GM18909 (cell line): Measurements from ENCODE around the gene C14orf93.

Source experiments
- ATAC-seq: cut with Tn5 transposase; IDR thresholded peaks from one replicate; pipeline ENCODE4 v1.9.1; 2021; ENCODE audit warnings: mild to moderate bottlenecking; ENCODE audit not compliant: unreplicated experiment, poor library complexity

The C14orf93 gene

DNA sequence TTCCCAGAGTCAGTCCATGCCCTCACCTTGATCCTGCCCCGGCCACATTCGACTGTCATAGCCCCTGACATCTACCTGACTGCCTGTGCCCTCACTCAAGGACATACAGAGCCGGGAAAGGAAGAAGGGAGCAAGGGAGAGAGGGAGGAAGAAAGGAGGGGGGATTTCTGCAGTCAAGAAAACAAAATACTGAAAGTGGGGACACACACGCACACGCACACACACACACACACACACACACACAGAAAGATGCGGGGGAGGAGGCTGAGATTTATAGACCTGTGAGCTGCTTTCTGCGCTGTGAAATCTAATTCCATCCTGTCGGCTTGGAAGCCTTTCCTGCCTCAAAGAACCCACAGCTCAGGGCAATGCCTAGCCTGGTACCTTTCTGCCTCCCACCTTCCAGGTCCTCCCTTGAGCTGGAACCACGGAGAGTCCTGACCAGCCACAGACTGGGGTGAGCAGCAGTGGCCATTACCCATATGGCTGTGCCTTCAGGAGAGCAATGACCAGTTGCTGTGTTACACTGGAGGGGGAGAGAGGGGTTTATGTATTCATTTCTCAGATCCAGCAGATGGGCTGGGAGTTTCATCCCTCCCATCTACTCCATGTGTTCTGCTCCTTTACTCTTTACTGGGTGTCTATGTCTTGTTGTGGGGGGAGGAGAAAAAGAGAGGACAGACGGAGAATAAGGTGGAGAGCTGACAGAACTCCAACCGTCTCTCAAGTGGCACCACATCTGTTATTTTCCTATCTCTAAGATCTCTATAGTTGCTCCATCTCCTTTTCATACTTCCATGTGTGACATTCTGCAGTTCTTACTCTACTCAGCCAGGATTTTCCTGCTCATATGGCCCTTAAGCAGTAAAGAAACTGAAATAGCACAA is 12.9 kb downstream of the C14orf93 start:
- no peak for ATAC-seq

DNA sequence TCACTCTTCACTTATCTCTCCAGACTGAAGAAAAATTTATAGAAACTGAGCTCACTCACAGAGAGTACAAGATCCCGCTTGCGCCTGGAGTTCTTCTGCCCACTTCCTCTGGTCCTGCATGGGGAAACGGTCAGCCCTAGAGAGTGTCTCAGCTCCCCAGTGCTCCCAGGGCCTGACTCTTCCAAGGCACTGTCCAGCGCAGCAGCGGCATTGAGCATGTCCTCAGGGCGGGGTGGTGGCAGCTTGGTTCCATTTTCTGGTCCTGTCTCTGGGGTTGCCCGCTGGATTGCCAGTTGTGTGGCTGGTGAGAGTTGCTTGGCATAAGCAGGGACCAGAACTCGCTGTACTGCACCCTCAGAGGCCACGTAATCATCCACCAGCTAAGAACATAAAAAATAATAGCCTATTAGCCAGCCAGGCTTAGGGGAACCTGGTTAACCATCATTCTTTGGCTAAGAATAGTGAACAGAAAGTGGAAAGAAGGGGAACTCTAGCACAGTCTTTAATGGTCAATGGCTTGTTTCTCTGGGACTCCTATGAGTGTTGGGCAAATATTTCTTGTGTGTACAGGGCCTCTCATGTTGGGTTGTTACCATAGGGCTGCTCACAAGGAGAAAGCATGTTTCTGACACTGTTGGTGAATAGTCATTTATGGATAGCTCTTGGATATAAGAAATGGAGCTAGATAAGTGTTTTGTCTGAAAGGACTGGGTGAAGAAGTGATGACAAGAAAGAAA is 13.9 kb downstream of the C14orf93 start:
- ATAC-seq, result no peak

DNA sequence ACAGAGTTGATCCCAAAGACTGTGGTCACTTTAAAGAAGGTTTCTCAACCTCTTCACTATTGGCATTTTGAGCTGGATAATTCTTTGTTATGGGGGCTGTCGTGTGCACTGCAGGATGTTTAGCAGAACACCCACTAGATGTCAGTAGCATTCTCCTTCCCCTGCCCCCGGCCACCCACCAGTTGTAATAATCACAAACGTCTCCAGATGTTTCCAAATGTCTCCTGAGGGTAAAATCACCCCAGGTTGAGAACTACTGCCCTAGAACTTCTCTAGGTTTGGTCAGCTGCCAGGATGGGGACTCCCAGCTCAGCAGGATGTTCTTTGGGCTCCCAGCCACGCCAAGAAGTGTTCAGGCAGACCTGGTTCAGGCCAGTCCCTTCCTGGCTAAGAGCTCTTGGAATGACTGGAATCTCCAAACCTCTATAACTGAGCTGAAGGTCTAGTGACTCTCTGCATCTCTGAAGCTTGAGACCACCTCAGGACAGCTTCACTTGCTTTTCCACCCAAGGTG is 15.1 kb downstream of the C14orf93 start:
- no peak for ATAC-seq

DNA sequence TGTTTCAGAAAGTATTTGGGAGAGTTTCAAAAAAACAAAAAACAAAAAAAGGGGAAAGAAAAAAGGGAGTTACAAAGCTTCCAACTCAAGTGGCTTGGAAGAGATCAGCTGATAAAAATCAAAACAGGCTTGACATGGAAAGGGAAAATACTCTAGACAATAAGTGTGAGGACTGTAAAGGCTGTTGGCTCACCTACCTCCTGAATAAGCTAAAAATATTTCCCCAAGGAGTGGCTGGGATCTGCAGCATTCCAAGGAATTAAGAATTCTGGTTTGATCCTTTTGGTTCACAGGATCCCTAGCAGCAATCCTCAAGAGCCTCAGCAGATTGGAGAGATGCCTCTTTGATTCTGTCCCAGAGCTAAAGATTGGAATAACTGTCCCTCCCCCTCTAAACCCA is 16.4 kb downstream of the C14orf93 start:
- ATAC-seq, result no peak

DNA sequence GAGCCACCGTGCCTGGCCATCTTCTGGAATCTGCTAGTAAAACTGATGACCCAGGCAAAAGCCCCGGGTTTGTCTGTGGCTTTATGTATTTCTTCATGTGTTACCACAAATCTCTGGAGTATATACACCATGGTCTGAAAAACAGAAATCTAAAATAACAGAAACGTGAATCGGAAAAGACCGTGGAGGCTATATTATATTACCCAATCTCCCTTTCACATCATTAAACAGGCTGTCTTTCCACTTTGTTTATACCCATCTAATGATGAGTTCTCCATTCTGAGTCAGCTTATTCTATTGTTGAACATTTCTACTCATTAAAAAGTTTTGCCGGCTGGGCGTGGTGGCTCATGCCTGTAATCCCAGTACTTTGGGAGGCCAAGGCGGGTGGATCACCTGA is 18.1 kb downstream of the C14orf93 start:
- no peak for ATAC-seq

DNA sequence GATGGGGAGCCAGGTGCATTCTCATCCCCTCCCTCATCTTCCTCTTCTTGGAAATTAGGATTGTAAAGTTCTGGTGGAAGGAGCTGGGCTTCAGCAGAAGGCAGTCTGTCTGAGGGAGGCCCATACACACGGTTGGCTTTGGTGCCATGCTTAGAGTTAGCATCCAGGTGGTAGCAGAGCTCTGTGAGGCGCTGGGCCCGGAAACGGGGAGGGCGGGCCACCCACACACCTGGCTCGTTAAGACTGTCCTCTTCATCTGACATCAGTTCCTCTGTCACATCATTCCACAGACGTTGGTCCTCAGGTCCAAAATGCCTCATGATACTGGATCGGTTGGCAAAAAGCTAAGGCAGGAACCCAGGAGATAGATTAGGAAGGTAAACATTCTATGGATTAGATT is 22.7 kb downstream of the C14orf93 start:
- ATAC-seq, result no peak

DNA sequence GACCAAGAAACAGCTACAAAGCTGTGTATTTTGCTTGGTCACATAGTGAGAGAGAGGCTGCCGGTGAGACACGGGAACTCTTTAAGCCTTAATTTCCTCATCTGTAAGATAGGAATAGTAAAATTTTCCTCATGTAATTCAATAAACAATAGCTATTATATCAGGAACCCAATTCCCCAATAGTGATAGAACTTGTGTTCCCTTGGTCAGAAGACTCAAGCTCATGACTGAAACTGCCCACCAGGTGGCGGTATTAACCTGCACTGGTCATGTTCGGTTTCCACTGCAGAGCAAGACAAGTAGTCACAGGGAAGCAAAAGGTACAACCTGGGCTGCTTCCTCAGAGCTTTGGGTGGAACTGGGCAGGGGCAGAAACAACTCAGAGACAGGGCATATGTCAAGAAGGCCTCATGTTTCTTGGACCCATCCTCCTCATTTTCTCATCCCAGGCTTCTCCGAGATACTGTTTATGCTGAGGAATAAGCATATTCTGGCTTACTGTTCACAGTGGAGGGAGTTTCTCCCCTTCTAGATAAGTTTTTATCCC is 23.4 kb downstream of the C14orf93 start:
- no peak for ATAC-seq

DNA sequence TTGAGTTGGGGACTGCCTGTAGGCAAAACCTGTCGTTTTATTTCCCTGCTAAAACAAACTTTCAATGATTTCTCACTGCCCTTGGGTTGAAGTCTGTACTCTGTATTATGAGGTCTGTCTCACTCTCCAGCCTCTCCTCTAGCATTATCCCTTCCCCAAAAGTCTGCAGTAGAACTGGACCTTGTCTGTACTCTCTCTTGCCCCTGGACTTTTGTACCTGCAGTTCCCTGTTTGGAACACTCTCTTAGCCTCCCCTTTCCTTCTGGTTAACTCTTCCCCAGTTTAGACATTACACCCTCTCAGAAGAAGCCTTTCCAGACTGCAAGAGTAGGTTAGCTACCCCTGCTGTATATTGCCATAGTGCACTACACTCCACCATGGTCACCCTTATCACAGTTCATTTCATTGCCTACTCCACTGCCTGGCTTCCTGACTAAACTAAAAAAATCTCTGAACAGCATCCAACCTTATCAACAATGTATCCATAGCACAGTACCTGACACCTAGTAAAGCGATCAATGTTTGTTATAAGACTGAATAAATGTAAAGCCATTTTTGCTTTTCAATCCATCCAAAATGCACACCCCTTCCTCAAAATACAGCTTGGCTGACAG is 23.9 kb downstream of the C14orf93 start:
- ATAC-seq, result no peak

DNA sequence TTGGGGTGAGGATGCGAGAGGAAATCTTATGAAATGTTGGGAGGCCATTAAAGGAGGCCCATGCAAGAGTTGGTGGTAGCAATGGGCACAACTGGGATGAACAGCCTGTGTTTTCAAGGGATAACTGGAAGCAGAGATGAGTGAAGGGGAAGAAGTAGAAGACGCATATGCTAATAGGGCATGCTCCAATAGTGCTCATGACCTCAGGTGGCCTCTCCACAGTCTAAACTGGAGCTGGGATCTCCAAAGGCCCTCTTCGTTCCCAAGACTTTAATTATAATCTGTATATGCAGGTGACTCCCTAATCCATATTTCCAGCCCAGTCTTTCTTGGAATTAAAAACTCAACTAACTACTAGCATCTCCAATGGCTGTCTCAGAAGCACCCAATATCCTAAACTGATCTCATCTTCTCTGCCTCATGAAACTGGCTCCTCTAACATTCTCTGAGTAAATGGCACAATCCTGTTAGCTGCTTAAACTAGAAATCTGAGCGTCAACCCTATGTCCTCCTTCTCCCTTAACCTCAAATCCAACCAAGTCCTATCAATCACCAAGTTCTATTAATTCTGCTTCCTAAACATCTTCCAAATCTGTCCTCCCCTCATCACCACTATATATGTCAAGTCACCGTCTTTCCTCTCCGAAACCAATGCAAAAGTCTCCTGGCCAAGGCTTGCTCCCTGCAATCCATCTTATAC is 24.8 kb downstream of the C14orf93 start:
- no peak for ATAC-seq

DNA sequence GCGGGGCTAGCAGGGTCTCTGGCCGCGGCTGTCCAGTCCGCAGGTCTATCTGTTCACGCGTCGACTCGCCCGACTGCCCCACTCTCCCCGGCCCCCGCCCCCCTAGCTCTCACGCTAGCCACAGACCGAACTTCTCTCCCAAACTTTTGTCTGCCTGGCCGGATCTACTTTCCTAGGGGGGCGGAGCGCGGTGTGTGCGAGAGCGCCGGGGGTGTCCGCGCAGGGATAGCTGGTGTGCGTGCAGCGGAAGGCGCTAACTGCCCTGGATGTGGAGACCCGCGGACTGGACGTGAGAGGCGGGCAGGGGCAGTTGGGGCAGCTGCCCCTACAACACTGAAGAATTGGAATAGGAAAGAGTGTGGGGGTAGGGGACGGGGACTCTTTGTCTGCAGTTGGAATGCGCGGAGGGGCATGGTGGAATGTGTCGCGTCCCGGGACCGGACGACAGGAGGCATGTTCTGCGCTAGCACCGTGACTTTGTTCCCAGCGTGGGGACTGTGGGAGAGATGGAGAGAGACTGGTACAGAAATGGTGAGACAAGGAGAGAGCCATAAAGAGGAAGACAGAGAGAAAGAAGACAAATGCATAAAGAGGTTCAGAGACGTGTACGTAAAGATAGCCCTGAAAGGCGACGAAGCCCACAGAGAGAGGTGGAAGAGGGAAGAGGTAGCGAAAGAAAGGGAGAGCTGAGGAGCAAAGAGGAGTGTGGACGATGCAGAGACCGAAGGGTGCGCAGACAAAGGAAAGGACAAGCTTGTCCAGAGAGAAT is 27.3 kb downstream of the C14orf93 start, which contains the start of gene AJUBA:
AJUBA (minus strand) TSS at position 75 of the 769 bp plus-strand sequence. CDS start 285 bp downstream, outside the sequence.
- ATAC-seq, result peak; percentile 48

DNA sequence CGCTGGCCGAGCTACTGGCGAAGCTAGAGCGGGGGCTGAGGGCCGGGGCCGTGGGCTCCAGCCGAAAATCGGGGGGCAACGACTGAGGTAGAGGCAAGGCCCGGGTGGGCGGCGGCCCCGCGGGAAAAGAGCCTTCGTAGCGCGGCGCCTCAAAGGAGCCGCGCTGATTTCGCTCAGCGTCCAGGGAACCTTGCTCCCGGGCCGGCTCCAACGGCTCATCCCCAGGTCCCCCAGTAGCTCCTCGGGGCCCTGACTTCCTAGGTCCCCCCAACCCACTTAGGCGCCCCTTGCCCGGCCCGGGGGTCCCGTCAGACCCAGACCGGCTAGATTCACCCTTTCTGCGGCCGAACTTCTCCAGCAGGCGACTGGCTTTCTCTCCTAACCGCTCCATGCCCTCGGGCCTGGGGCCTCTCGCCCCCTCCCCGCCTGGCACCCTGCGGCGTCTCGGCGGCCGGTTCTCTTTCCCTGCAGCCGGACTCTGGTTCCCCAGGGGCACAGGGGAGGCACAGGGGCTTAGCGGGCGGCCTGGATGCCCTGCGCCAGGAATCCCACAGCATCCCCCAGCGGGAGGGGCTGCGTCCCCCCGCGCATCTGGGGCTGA is 28.0 kb downstream of the C14orf93 start:
- ATAC-seq, result no peak

DNA sequence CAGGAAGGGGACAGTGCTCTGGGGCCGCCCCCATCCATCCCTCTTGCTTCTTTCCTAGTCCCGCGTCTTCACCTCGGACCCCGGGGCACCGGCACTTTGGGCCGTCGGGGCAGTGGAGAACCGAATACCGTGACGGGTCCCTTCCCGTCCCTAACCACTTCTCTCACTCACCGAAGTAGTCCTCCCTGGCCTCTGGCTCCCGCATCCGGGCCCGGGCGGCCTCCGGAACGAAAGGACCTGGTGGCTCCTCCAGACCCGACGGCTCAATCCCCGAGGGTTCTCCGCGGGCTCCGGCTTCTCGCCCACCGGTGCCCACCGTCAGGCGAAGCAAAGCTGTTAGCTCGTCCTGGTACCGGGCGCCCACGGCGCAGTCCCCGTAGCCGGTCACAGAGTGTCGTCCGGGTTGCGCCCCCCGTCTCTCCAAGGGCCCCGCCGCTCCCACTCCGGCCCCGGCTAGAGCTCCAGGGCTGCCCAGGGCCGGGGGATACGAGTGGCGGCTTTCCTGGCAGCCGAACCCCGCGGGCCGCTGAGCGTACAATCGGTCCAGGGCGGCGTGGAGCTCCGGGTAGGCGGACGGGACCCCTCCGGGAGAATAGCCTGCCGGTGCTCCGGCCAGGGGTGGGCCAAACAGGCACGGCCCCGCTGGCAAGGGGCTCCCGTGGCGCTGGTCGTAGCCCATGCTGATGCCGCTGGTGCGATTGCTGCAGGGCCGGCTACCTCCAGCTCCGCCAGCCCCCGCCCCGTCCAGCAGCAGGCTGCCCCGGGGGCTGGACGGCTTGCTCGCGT is 28.7 kb downstream of the C14orf93 start:
- ATAC-seq, result no peak

DNA sequence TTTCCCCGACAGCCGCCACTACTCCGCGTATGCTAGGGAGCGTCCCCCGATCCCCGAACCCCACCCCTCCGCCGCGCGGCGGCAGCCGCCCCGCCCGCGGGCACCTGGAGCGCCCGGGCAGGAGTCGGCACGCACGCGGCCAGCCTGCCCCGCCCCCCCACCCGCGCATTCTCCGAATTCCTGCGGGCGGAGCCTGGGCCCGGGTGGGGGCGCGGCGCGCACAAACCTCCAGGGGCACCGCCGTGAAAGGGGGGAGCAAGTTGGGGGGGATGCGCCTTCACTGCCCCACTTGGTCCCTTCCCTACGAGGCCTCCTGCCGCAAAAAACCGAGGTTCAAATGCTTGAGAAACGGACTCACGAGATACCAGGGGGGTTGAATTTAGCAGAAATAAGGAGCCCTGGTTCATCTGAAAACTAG is 29.3 kb downstream of the C14orf93 start:
- ATAC-seq, result no peak

DNA sequence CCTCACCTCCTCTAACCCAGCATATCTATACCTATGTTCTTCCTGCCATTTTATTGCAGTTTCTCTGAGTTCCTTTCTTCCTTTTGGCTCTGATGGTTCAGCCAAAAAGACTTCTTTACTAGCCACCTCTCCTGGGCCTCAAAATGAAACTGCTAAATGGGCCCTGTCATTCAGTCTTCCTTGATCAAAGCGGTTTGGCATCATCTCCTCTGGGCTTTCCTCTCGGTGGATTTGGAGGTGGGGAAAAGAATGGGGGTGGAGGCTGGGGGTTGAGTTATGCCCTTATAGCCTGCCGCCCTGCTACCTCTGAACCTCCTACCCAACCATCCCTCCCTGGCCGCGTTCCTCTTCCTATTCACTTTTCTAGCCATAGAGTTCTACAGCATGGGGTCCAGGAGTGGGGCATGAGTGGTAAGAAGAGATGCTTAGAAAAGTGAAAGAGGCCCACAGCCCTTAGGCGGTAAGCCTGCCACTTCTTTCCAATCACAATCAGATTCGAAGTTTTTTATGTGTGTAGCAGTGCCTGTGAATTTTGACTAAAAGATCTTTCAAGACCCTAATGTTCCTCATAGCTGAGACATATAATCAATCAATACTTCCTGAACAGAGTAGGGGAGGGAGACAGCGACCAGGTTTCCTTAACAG is 30.1 kb downstream of the C14orf93 start:
- no peak for ATAC-seq

DNA sequence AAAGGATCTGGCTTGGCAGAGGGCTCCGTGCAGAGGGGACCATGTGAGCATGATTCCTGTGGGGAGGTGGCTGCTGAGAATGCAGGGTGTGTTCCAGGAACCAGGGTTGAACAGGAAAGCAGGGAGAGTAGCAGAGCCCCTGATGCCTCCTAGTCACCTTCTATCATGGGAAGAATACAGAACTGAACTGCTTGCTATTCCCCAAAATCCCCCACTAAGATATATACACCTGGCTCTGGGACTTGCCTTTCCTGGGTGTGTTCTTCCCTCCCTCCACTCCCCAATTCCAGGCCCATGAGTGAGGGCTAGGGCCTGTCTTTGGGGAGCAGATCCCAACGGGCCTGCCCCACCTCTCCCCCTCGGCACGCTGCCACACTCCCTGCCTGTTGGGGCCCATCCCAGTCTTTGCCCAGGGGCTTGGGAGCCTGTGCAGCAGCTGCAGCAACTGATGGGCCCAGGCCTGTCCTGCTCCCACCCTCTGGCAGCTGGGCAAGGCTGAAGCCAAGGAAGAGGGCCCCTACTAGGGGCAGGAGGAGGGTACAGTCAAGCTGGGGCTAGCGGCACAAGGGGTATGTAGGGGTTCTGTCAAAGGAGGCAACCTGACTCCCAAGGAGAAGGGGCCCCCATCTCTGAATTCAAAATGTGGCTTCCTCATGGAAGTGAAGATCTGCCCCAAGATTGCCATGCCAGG is 30.8 kb downstream of the C14orf93 start:
- ATAC-seq, result no peak

DNA sequence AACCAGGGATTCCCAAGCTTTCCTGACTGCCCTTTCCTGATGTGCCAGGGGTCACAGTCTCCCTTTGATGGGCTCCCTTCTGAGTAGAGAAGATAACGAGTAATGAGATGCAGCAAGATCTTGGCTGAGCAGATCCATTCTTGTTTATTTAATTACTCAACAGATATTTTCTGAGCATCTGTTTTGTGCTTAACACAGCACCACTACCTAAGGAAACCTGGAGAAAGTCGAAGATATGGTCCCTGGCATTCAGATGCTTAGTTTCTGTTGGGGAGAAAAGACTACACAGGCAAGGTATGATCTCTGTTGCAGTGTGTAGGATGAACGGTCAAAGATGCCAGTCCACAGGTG is 31.5 kb downstream of the C14orf93 start:
- no peak for ATAC-seq
